Smooth muscle cell (in vitro differentiated cells): ENCODE data around the gene STK39. TPM values are rescaled to one million over a fixed set of nuclear protein-coding genes. Genes with fewer than 3 reads are reported as not detected.

ENCODE experiments used
- DNase-seq: peaks from one replicate; lab custom pipeline; 2025; ENCODE audit not compliant: unreplicated experiment; lab: John Stamatoyannopoulos, UW
- H2AFZ ChIP-seq: fragments of 200-600 bp; sonication (generic); 2 replicates; pipeline ENCODE4 v1.6.0; 2016; ENCODE audit warnings: antibody characterized with exemption, low read depth, mild to moderate bottlenecking
- H3F3A ChIP-seq: fragments of 200-600 bp; sonication (generic); 2 replicates; pipeline ENCODE4 v1.6.0; 2017; ENCODE audit warnings: antibody characterized with exemption, low read depth
- H3K27ac ChIP-seq: fragments of 200-600 bp; sonication (generic); 2 replicates; pipeline ENCODE4 v1.5.1; 2016; ENCODE audit warnings: low read depth, mild to moderate bottlenecking
- H3K27me3 ChIP-seq: fragments of 200-600 bp; sonication (generic); 2 replicates; pipeline ENCODE4 v1.6.1; 2016; ENCODE audit warnings: low read depth, mild to moderate bottlenecking
- H3K36me3 ChIP-seq: fragments of 200-600 bp; sonication (generic); 2 replicates; pipeline ENCODE4 v1.5.1; 2016; ENCODE audit warnings: low read depth
- H3K4me1 ChIP-seq: fragments of 200-600 bp; sonication (generic); 2 replicates; pipeline ENCODE4 v1.5.1; 2016; ENCODE audit warnings: low read depth
- H3K4me2 ChIP-seq: fragments of 200-600 bp; sonication (generic); 2 replicates; pipeline ENCODE4 v1.6.0; 2016; ENCODE audit warnings: mild to moderate bottlenecking
- H3K4me3 ChIP-seq: fragments of 200-600 bp; sonication (generic); 2 replicates; pipeline ENCODE4 v1.5.1; 2016; ENCODE audit warnings: mild to moderate bottlenecking
- H3K79me2 ChIP-seq: fragments of 200-600 bp; sonication (generic); 2 replicates; pipeline ENCODE4 v1.6.0; 2016; ENCODE audit warnings: low read depth, mild to moderate bottlenecking
- H3K9ac ChIP-seq: fragments of 200-600 bp; sonication (generic); 2 replicates; pipeline ENCODE4 v1.6.0; 2016; ENCODE audit warnings: low read depth
- H3K9me3 ChIP-seq: fragments of 200-600 bp; sonication (generic); replicated peaks from 2 replicates; pipeline ENCODE4 v1.5.1; 2016; ENCODE audit warnings: low read depth
- H4K20me1 ChIP-seq: fragments of 200-600 bp; sonication (generic); 2 replicates; pipeline ENCODE4 v1.6.0; 2016; ENCODE audit warnings: low read depth
- WGBS: methylation state at CpG from one replicate; pipeline ENCODE4 v1.1.7; 2016; ENCODE audit warnings: low lambda C conversion rate; 5-methylcytosine and 5-hydroxymethylcytosine counted together
- polyA plus RNA-seq: library from polyadenylated mRNA; unstranded; fragments of >200 nt; fragmentation: Nextera tagmentation; extraction: Ambion mirVana; gene quantifications from 2 replicates; pipeline ENCODE4 v1.2.1, GENCODE V29; 2016
- total RNA-seq: library from RNA; depleted of rRNA; stranded (reverse); fragments of >200 nt; gene quantifications from 2 replicates; pipeline ENCODE4 v1.2.3, GENCODE V29; 2014
- TF ChIP-seq, protein P1 (sequence below): fragments of 200-600 bp; sonication (generic); IDR thresholded peaks from 2 replicates; pipeline ENCODE4 v1.5.1; 2017; ENCODE audit warnings: borderline replicate concordance, mild to moderate bottlenecking, antibody characterized with exemption; ENCODE audit not compliant: insufficient read depth, poor library complexity, severe bottlenecking

Gene STK39
- total and polyA plus RNA-seq, 2 experiments from 2014 or later, result 21.1 to 37.8 TPM

DNA sequence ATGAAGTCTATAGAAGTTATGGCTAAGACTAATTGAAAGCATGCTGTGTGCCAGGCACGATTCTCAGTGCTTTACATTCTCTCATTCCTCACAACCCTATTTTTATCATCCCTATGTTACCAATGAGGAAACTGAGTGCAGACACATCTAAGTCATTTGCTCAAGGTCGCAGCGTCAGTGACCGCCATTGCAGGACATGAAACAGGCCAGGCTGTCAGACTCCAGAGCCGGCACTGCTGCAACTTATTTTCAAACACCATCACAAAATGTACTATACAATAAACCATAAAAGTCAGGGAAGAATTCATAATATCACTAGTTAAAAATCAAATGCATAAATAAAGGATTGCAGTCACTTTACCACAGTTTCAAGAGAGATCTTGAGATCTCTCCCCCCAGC lies 5.6 kb downstream of the STK39 start:
- Histone ChIP-seq H3K79me2 (peaks cover 82% of the 10 kb centered on the region), H4K20me1 (peaks cover 15% of the 10 kb centered on the region), H3K4me1 (peaks cover 32% of the 10 kb centered on the region), H3F3A (peaks cover 12% of the 10 kb centered on the region), H3K36me3 (no peaks in the 10 kb centered on the region), H3K9me3 (no peaks in the 10 kb centered on the region), H3K27ac (peak overlapping the region; percentile 97), H3K4me2 (peak overlapping the region; percentile 45), H3K27me3 (no peaks in the 10 kb centered on the region), H3K4me3 (no peak overlapping the region), H2AFZ (no peak overlapping the region), H3K9ac (peak overlapping the region; percentile 3)
- 33% methylated on average over 5 of the region's 5 CpGs for WGBS
- TF ChIP-seq, protein P1, sequence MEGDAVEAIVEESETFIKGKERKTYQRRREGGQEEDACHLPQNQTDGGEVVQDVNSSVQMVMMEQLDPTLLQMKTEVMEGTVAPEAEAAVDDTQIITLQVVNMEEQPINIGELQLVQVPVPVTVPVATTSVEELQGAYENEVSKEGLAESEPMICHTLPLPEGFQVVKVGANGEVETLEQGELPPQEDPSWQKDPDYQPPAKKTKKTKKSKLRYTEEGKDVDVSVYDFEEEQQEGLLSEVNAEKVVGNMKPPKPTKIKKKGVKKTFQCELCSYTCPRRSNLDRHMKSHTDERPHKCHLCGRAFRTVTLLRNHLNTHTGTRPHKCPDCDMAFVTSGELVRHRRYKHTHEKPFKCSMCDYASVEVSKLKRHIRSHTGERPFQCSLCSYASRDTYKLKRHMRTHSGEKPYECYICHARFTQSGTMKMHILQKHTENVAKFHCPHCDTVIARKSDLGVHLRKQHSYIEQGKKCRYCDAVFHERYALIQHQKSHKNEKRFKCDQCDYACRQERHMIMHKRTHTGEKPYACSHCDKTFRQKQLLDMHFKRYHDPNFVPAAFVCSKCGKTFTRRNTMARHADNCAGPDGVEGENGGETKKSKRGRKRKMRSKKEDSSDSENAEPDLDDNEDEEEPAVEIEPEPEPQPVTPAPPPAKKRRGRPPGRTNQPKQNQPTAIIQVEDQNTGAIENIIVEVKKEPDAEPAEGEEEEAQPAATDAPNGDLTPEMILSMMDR, result no peak
- DNase-seq, result no peak

DNA sequence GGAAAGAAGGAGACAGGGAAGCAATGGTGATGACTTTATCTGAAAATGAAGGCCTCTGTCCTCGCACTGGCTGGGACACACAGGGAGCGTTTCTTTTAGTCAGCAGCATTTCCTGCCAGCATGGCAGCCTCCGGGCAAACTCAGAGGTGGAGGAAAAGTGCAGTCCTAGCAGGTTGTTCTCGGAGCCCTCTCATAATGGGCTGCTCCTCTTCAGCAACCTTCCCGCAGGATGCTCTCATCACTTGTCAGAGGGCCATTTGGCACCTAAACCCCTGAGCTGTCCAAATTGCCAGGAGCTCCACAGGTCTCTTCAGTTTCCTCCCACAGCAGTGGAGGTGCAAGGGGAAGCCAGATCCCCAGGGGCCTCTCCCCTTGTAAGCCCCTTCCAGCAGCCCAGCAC lies 6.2 kb downstream of the STK39 start:
- H3K27me3 ChIP-seq, result no peaks in the 10 kb centered on the region
- peaks cover 12% of the 10 kb centered on the region for H3F3A ChIP-seq
- no peak overlapping the region for H3K4me3 ChIP-seq
- H3K4me2 ChIP-seq, result peak overlapping the region; percentile 45
- H3K79me2 ChIP-seq, result peaks cover 77% of the 10 kb centered on the region
- peaks cover 15% of the 10 kb centered on the region for H4K20me1 ChIP-seq
- no peak overlapping the region for H2AFZ ChIP-seq
- WGBS, result 51% methylated on average over 5 of the region's 5 CpGs
- peaks cover 32% of the 10 kb centered on the region for H3K4me1 ChIP-seq
- peak overlapping the region; percentile 3 for H3K9ac ChIP-seq
- no peaks in the 10 kb centered on the region for H3K36me3 ChIP-seq
- no peak for DNase-seq
- TF ChIP-seq, protein P1, result no peak
- no peaks in the 10 kb centered on the region for H3K9me3 ChIP-seq
- H3K27ac ChIP-seq, result peak overlapping the region; percentile 97

DNA sequence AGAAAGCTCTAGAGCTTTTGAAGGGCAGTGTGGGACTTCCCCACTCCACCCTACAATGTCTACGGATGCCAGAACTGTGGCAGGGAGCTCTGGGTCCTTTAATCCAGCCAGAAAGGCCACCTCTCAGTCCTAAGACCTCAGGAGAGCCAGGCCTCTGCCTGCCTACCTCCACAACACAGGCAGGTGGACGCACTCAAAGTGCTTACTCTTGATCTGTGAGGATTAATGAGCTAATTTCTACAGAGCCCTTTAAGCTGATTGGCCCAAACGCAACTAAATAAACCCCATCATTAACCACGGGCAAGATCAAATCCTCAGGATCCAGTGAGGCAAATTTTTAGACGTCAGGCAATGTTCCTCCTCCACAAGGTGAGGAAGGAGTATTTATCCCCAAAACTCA lies 8.1 kb downstream of the STK39 start:
- Histone ChIP-seq H4K20me1 (peaks cover 3% of the 10 kb centered on the region), H3K4me1 (peaks cover 14% of the 10 kb centered on the region), H3K79me2 (peaks cover 68% of the 10 kb centered on the region), H3K27me3 (no peaks in the 10 kb centered on the region), H3F3A (peaks cover 5% of the 10 kb centered on the region), H3K4me2 (peak overlapping the region; percentile 8), H3K9ac (no peak overlapping the region), H2AFZ (no peak overlapping the region), H3K9me3 (no peaks in the 10 kb centered on the region), H3K27ac (peak overlapping the region; percentile 97), H3K36me3 (no peaks in the 10 kb centered on the region), H3K4me3 (no peak overlapping the region)
- TF ChIP-seq, protein P1, result no peak
- DNase-seq, result no peak
- 57% methylated on average over 5 of the region's 5 CpGs for WGBS

DNA sequence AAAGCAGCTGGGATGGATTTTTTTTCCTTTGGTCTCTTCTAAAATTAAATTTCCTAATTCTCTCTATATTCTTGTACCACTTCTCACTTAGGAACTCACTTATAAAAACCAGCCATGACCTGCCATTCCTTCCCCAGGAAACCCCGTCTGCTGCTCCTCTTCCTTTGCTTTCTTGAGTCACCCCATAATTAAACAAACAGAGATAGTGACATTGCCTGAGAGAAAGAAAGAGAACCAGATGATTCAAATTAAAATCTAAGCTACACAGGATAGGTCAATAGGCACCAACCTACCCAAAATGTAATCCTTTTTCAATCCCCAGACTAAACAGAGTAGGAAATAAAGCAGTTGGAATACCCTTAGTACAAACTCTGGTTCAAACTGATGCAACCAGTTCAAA lies 9.7 kb downstream of the STK39 start:
- peaks cover 68% of the 10 kb centered on the region for H3K79me2 ChIP-seq

More for the DNA sequence above, 9.7 kb downstream of the STK39 start:
- no peak overlapping the region for H3K9ac ChIP-seq
- TF ChIP-seq, protein P1, result no peak
- H3K4me3 ChIP-seq, result no peak overlapping the region
- H3F3A ChIP-seq, result peaks cover 5% of the 10 kb centered on the region
- peaks cover 11% of the 10 kb centered on the region for H3K4me1 ChIP-seq
- H3K9me3 ChIP-seq, result no peaks in the 10 kb centered on the region
- peak overlapping the region; percentile 76 for H3K4me2 ChIP-seq
- peak overlapping the region; percentile 97 for H3K27ac ChIP-seq
- H2AFZ ChIP-seq, result no peak overlapping the region
- no peaks in the 10 kb centered on the region for H3K36me3 ChIP-seq
- no peaks in the 10 kb centered on the region for H3K27me3 ChIP-seq
- H4K20me1 ChIP-seq, result no peaks in the 10 kb centered on the region
- no peak for DNase-seq
- WGBS, result 26% methylated on average over 1 of the region's 1 CpG
